Mammary epithelial cell (primary cell): ENCODE data around the gene FAM136A.

Experiments
- CTCF ChIP-seq, 2 donors: IDR thresholded peaks in 1 of 2; conservative IDR thresholded peaks in 1 of 2; 2 replicates each; pipeline ENCODE4 v1.5.1; 2011 to 2012; ENCODE audit warnings: inconsistent platforms in 2 of 2, low read length in 2 of 2, mild to moderate bottlenecking in 2 of 2, control low read depth in 1 of 2, low read depth in 1 of 2; ENCODE audit not compliant: insufficient read depth in 1 of 2; ENCODE audit errors: extremely low read depth in 1 of 2
- EZH2 ChIP-seq: IDR thresholded peaks from 2 replicates; pipeline ENCODE4 v1.6.1; 2012; ENCODE audit warnings: low read length, inconsistent platforms, borderline replicate concordance

GRCh38 chr2:70340075-70340474 lies 38.2 kb upstream of the FAM136A start:
- no peak for TF ChIP-seq CTCF (conservative IDR thresholded peaks at IDR 0.05 in 1 of 2, IDR thresholded peaks at IDR 0.05 in 1 of 2; ENCODE audit: extremely low read depth in 1 of 2, insufficient read depth in 1 of 2, low read depth in 1 of 2, low read length in 2 of 2)
- TF ChIP-seq EZH2: no peak
